HG03432 (cell line): ENCODE results near the gene CAMK1G.

Experiments used
- ATAC-seq: cut with Tn5 transposase; IDR thresholded peaks from one replicate; pipeline ENCODE4 v1.9.1; 2021; ENCODE audit warnings: mild to moderate bottlenecking, moderate library complexity; ENCODE audit not compliant: unreplicated experiment

CAMK1G gene

DNA sequence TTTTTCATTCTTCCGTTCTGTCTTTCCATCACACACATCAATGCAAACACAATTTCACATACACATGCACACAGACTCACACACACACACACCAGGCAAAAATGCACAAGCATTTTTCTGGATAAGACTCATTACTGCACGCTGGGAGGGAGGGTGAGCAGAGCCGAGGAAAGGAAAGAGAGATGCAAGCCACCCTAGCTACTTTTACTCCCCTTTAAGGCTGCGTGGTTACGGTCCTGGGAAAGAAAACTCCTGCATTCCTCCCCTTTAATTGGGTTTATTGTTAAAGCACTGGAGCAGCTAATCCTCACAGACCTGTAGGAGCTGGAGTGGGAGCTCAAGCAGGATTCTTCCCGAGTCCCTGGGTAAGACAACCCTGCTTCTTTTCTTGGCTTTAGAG is at the start of gene CAMK1G:
Gene CAMK1G, plus strand, starts transcription at position 307 of the 400 bp plus-strand sequence. CDS start 11,270 bp downstream, outside the sequence.
- no peak for ATAC-seq

DNA sequence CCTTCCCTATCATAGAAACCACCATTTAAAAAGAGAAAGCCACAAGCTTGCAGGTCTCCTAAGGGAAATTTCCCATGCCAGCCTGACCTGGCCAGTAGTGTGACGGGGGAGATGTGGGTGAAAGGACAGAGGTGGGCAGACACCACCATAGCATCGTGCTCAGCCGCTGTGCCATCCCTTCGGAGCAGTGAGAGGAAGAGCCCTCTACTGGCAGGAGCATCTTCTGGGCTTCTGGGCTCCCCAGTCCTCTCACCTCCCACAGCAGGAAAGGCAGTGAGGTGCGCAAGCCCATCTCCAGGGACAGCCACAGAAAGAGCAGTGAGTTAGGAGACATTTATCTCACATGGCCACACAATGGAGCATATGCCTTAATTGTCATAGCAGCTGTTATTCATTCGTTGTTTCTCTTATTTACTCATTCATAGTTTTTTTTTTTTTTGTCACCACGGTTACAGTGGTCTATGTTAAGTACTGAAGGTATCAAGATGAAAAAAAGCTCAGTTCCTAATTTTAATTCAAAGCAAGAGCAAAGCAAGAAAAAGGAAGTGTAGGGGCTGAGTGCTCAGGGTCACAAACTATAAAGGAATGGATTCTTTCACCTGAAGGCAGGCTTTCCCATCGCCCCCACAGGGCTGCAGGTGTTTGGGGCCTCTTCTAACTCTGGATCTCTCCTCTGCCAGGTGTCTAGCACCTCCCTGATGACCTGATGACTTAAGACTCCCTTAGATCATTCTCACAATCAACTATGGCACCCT is 48.8 kb upstream of the CAMK1G start:
- ATAC-seq = no peak

DNA sequence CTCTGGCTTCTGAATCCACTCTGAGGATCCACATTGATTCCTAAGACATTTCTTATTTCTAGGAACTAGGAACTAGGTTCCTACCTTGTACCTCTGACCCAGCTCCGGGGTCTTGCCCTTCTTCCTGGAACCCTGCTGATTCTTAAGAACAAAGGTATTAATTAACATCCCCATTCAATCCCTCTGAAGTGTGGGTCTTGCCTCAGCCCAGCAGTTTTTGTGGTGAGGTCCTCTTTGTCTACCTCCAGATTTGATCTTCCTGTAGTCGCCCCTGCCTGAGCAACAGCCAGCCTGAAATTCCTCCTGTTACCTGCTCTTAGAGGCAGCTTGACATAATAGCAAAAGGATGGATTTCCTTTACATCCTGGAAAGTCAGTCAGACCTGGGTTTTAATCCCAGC is 46.7 kb upstream of the CAMK1G start:
- ATAC-seq = no peak

DNA sequence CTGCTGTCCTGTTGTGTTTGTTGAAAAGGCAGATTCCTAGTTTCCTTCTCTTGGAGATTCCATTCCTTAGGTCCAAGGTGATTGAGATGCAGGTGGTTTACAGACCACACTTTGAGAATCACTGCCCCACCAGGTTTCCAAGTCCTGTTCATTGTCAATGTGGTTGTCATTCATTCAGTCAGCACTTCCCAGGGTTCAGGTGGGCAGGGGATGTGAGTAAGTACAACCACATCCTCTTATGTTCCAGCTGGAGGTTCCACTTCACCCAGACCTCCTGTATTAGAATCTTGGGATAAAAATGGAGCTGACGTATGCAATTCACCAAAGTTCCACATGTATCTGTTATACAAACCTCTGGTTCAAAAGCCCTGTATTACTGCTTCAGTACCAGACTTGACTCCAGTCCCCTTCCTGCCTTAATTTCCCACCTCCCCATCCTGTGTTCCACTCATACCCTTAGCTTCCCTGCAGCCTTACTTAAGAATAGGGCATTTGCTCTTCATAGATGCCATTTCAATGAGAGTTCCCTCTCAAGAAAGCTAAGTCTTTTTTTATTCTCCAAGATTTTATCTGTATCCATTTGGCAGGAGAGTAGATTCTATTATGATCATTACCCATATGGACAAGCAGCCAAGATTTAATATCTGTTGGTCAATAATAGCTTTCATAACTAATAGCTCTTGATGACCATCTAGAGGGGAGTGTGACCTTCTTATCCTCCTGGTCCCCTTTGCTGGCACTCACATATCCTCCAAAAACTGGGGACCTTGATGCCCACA is 46.0 kb upstream of the CAMK1G start:
- no peak for ATAC-seq

DNA sequence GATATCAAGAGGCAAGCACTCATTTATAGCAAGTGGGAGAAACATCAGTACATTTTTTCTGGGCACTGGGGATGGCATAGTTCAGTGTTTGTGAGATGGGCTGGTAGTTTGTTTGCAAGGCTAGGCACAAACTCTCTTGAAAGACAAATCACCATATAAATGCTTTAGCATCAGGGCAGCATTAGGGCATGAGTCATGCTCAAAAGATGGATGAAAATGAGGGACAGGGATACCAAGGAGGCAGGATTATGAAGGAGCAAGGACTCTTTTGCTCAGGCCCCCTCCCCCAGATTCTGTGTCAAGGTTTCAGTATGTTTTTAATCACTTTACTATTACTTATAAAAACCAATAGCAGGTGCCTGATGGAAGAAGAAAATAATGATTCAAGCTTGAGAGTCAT is 43.9 kb upstream of the CAMK1G start:
- no peak for ATAC-seq

GRCh38 chr1:209542585-209542984 is 40.9 kb upstream of the CAMK1G start:
- ATAC-seq = no peak

GRCh38 chr1:209544098-209544497 is 39.4 kb upstream of the CAMK1G start:
- ATAC-seq = no peak

GRCh38 chr1:209545423-209545822 is 38.1 kb upstream of the CAMK1G start:
- ATAC-seq = no peak

GRCh38 chr1:209546390-209547085 is 37.0 kb upstream of the CAMK1G start:
- ATAC-seq = no peak

DNA sequence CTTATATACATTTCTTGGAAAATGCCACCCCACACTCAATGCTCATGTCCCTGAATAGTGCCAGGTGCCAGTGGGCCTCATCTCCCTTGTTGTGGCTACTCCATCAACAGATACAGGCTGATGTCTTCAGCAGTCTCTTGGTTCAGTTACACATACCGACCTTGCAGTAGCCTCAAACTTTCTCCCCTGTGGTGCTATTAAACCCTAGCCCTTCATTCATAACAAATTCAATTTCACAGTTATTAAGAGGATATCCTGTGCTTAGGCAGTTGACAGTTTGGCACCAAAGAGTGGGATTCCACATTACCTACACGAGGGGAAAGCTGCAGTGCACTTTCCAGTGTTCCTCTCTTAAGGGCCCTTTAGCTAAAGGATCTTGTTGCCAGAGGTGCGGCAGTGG is 35.9 kb upstream of the CAMK1G start:
- ATAC-seq = no peak

- ATAC-seq = no peak
These were observed 33.9 kb upstream of the CAMK1G start for GRCh38 chr1:209549443-209550205.

GRCh38 chr1:209550519-209550918 is 33.0 kb upstream of the CAMK1G start:
- no peak for ATAC-seq

GRCh38 chr1:209552406-209553264 is 30.9 kb upstream of the CAMK1G start:
- no peak for ATAC-seq

GRCh38 chr1:209554761-209555611 is 28.5 kb upstream of the CAMK1G start:
- no peak for ATAC-seq

GRCh38 chr1:209556162-209556690 is 27.3 kb upstream of the CAMK1G start:
- no peak for ATAC-seq

DNA sequence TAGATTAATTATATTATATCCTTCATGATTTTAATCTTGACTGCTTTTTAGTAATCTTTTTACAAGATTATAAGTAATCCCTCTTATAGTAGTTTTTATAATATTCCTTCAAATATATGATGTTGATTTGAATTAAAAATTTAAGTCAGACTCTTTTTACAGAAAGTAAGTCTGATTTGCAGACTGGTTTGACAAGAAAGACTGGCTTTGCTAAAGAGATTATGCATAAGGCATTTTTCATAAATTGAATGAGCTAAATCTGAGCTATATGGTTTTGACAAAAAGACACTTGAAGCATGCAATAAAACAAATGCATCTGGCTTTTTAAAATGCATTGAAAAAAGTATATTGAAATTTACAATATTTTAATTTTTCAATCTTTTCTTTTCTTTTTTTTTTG is 26.3 kb upstream of the CAMK1G start:
- ATAC-seq = no peak

DNA sequence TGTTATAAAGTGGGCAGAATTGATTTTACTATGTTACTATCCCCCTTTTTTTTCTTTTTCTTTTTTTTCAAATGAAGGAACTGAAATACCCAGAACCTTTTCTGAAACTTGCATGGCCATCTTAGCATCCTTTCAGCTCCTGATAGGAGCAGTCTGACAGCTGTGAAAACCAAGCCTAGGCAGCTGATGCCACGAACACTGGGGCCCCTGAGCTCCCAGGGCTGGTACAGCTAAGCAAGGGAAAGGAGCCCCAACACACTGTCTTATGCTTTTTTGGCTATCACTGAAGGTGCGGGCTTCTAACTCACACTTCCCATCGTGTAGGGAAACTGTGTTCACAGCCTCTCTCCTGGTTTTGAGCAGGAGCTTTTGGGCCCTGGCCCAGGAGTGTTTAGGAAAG is 23.0 kb upstream of the CAMK1G start:
- ATAC-seq = no peak

DNA sequence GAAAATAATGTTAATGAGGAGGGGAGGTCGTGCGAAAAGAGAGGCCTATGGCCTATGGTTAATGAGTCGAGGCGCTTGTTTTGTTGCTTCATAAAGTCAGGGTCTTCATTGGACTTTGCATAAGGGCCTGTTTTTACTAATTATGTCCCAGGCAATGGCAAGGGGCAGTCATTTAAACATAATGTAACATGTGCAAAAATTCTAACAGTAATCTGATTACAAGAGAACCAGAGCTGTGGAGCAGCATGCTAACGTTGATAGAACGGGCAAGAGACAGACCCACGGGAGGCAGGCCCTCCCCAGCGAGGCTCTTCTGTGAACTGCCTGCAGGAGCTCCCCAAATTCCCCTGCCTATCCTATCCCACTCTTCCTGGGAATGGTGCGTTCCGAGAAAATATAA is 22.6 kb upstream of the CAMK1G start:
- no peak for ATAC-seq

- ATAC-seq = no peak
These were observed 22.0 kb upstream of the CAMK1G start for GRCh38 chr1:209561532-209561931.
